Stimulated activated CD8-positive, alpha-beta memory T cell treated with anti-CD3 and anti-CD28 coated beads, Interleukin-7, amount 100 ng/mL, for 4 hours (primary cell): Measurements from ENCODE around the gene LAPTM5.
"Not testable (repeated sequence)": the region's sequence is repeated elsewhere in the genome, so short reads cannot be mapped to it uniquely, and the experiment has no call there.

ENCODE experiments used
- DNase-seq, 2 donors: peaks; one replicate each; pipeline ENCODE4 v3.0.0-alpha.2; 2020; ENCODE audit warnings: low read depth in 2 of 2

The LAPTM5 gene

GRCh38 chr1:30694280-30695175, 63.0 kb downstream of the LAPTM5 start:
- DNase-seq: no peak

GRCh38 chr1:30693822-30694221, 63.8 kb downstream of the LAPTM5 start:
- DNase-seq: no peak

- DNase-seq: no peak
Measured at GRCh38 chr1:30693366-30693765, 64.2 kb downstream of the LAPTM5 start.

- DNase-seq: no peak
Measured at GRCh38 chr1:30692948-30693301, 64.6 kb downstream of the LAPTM5 start.

GRCh38 chr1:30692201-30692947, 65.2 kb downstream of the LAPTM5 start:
- DNase-seq: no peak

GRCh38 chr1:30691480-30691879, 66.1 kb downstream of the LAPTM5 start:
- no peak for DNase-seq

- no peak for DNase-seq
Measured at GRCh38 chr1:30689901-30690645, 67.5 kb downstream of the LAPTM5 start.

- no peak for DNase-seq
Measured at GRCh38 chr1:30688920-30689794, 68.4 kb downstream of the LAPTM5 start.

- not testable (repeated sequence) for DNase-seq
Measured at GRCh38 chr1:30688516-30688915, 69.1 kb downstream of the LAPTM5 start.

- no peak for DNase-seq
Measured at GRCh38 chr1:30687886-30688285, 69.7 kb downstream of the LAPTM5 start.

- DNase-seq: no peak
Measured at GRCh38 chr1:30686236-30686935, 71.2 kb downstream of the LAPTM5 start.

- no peak for DNase-seq
Measured at GRCh38 chr1:30685796-30686165, 71.8 kb downstream of the LAPTM5 start.

GRCh38 chr1:30684881-30685795, 72.4 kb downstream of the LAPTM5 start:
- DNase-seq: no peak

- no peak for DNase-seq
Measured at GRCh38 chr1:30684259-30684658, 73.3 kb downstream of the LAPTM5 start.

GRCh38 chr1:30683699-30684098, 73.9 kb downstream of the LAPTM5 start:
- DNase-seq: no peak
